GM18868 (cell line): ENCODE results near the gene PDGFB.

Experiments
- ATAC-seq: cut with Tn5 transposase; IDR thresholded peaks from one replicate; pipeline ENCODE4 v1.9.1; 2021; ENCODE audit warnings: mild to moderate bottlenecking, moderate library complexity; ENCODE audit not compliant: unreplicated experiment

PDGFB gene

DNA sequence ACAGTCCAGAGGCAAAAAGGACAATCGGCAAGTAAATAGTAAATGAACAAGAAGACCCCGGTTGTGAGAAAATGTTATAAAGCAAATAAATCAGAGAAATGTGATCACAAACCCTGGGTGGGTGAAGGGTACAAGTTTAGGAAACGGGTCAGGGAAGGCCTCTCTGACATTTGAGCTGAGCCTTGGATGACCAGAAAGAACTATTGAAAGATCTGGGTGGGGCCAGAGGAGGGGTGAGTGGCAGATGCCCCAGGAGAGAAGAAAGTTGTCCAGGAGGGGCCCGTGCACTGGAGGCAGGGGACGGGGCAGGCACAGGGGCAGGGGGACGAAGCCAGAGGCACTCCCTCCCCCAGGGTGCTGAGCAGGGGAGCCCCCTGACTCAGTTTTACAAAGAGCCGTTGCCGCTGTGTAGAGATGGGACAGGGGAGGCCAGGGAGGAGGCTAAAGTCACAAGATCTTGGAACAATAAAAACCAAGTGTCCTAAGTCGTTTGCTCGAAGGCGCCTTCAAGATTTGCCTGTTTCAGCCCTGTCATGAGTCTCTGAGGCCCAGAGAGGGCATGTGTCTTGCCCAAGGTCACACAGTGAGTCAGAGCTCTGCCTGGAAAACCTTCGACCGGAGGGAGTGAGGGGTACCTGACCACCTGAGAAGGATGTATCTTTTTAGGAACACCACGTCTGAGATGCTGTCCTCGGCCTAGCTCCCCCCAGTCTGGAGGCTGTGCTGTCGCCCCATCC, 10.8 kb upstream of the PDGFB start:
- no peak for ATAC-seq

GRCh38 chr22:39254789-39255298, 10.1 kb upstream of the PDGFB start:
- no peak for ATAC-seq

GRCh38 chr22:39254122-39254521, 9.3 kb upstream of the PDGFB start:
- no peak for ATAC-seq

- ATAC-seq = no peak
These were observed 8.8 kb upstream of the PDGFB start for GRCh38 chr22:39253435-39254070.

DNA sequence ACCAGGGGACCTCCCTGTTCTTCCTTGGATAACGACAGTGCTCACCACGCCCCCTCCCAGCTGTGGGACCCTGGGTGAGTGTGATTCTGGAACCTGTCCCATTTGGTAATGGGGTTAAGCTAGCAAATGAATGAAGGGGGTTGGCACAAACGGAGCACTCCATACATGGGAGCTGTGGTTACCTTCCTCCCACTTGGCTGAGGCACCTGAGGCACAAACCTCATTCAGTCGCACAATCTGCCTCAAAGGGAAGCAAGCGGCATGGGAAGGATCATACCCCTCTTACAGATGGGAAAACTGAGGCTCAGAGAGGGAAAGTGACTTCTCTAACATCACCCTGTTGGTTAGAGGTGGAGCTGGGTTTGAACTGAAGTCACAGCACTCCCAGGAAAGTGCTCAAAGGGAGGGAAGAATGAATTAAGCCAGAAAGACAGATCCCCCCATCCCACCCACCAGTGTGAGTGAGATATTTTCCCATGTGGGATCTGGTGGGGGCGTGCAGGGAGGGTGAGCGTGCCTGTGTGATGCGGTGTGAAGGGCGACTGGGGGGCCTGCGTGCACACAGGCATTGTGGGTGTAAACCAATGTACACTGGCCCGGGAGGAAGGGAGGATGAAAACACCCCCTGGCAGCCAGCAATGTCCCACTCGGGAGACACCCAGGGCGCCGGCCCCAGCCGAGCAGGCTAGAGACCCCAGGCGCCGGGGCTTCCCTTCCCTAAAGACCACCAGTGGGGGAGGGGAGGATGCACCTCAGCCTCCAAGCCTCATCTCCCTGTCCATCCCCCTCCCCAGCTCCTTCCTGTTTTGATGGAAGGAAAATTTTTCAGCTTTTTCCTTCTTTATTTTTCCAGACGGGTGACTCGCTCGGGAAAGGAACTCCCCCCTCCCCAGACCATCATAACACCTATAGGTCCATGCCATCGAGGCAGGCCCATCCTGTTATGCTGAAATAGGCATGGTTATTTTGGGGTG, 8.0 kb upstream of the PDGFB start:
- no peak for ATAC-seq

DNA sequence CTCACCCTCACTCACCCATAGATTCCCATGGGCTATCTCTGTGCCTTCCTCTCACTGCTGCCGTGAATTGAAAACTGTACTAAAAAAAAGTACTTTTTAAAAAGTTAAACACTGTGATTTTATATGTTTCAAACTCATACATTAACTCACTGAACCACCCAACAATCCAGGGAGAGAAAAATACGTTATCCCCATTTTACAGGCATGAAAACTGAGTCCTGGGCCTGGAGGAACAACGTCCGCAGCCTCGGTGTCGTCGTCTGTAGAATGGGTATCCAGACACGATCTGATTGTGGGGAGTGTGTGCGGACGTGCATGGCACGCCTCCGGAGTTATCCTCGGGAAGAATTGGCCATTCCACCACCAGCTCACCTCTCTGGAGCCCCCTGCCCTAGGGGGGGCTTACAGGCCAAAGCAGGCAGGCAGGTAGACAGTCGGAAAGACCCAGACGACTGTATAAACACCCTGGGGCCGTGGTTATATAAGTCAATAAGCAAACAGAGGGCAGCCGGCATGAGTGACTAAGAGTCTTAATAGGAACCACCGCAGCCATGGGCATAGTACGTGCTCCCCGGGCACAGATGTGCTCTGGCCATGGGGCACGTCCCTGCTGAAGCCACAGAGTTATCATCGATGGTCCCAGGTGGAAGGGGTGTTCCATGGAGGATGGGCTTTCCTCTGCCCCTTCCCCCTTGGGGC, 7.1 kb upstream of the PDGFB start:
- ATAC-seq = no peak

GRCh38 chr22:39250838-39251237, 6.1 kb upstream of the PDGFB start:
- ATAC-seq = no peak

DNA sequence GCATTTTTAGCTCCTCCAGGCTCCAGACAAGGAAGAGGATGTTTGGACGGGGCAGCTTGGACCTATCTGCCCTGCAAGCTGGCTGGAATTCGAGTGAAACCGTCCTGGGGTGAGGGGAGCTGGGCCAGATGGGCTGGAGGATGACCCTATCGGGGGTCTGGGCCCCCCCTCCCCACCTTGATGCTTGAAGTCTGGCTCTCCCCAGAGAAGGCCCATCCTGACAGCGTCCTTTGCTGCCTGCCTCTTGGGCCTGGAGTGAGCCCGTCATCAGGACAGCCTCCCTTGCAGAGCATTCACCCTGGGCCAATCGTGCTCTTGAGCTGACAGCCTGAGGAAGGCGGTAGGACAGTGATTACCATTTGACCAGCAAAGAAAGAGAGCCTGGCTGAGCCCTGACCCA, 5.3 kb upstream of the PDGFB start:
- ATAC-seq = no peak

DNA sequence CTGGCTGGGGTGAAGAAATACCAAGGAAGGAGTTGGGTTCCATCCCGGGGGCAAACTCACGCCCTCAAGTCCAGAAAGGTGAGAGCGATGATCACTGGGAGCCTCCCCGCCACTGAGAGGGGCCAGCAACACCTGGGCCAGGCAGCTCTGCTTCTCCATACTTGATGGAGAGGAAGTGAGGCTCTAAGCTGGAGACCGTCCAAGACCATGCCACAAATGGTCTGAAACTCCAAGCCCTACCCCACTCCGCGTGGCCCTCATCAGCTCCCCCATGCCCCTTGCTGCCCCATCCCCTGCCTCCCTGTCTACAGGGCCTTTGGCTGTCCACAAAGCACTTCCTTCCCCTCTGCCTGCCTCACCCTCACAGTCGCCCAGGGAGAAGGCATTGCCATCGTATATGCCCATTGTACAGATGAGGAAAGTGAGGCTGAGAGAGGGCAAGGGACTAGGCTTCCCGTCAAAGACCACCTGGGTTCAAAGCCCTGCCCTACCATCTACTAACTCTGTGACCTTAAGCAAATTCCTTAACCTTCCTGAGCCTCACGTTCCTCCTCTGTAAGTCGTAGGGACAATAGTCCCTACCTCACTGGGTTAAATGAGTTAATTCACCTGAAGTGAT, 4.4 kb upstream of the PDGFB start:
- no peak for ATAC-seq

- ATAC-seq = no peak
These were observed 3.5 kb upstream of the PDGFB start for GRCh38 chr22:39248254-39248653.

DNA sequence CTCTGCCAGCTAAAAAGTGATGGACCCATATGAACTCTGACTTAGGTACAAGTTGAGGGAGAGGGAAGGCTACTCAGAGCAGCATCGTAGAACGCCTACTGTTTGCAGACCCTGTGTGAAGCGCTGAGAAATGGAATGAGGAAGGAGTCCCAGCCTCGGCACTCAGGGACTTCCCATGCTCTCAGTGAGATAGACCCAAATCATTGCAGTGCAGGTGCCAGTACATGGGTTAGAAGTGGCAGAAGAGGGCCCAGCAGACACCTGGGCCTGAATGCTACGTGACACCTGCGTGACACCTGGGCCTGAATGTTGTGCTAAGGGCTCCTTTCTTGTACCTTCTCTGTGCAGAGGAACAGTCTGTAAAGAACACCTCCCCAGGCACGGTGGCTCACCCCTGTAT, 2.6 kb upstream of the PDGFB start:
- ATAC-seq = no peak

- ATAC-seq = no peak
These were observed 2.0 kb upstream of the PDGFB start for GRCh38 chr22:39246690-39247332.

GRCh38 chr22:39246217-39246616, 1.4 kb upstream of the PDGFB start:
- no peak for ATAC-seq

DNA sequence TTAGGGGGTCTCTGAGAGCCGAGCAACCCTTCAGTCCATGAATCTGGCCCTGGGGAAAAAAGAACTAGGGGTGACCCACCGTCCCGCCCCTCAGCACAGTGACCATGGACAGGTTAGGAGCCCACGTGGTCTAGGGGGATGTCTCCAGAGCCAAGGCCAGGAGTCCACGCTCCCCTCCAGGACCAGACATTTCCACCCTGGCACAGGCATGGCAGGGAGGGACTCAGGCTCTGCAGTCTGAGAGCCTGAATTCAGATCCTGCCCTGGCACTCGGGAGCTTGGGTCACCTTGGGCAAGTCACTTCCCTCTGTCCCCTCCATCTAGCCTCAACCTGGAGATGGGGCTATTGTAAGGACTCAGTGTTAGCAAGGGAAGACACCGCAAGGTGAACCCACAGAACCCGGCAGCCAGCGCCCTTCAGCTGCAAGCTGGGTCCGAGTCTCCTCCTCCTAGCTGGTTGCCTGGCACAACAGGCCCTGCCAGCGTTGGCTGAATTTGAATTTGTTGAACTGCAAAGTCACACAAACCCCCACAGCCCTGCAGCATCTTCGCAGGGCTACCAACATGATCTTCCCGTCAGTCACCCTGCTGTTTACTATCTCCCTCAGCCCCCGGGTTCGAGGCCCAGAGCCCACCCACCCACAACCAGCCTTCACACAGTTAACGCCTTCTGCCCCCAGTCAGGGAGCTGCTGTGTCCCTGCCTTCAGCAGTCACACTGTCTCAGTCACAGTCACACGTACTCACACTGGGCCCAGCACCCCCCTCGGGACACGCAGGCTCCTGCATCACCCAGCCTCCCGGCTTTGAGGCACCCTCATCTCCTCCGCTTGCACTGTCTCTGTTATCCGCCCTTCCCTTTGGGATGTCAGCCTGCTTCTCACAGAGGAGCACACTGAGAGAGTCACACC, 603 bp upstream of the PDGFB start:
- no peak for ATAC-seq

GRCh38 chr22:39244136-39244495, 666 bp downstream of the PDGFB start:
- no peak for ATAC-seq

GRCh38 chr22:39243439-39244135, 1.2 kb downstream of the PDGFB start:
- no peak for ATAC-seq

GRCh38 chr22:39242595-39243438, 2.0 kb downstream of the PDGFB start:
- ATAC-seq = no peak
